DND-41 (cell line): ENCODE measurements around the gene CAPN2.

ENCODE experiments used
- ATAC-seq: fragments of 200-7000 bp; cut with Tn5 transposase; 3 replicates; pipeline ENCODE4 v1.9.1; 2021; ENCODE audit warnings: low read depth; ENCODE audit not compliant: insufficient read depth
- DNase-seq: peaks from one replicate; pipeline ENCODE4 v3.0.0-alpha.2; 2020
- H2AFZ ChIP-seq: 2 replicates; pipeline ENCODE4 v1.6.0; 2012; ENCODE audit warnings: low read depth, low read length
- H3K27ac ChIP-seq: 2 replicates; pipeline ENCODE4 v1.5.1; 2012; ENCODE audit warnings: low read length, inconsistent platforms
- H3K27me3 ChIP-seq: fragments of 200-600 bp; sonication (generic); 2 replicates; pipeline ENCODE4 v1.6.0; 2012; ENCODE audit warnings: low read length, mild to moderate bottlenecking, inconsistent platforms; ENCODE audit not compliant: insufficient read depth, poor library complexity
- H3K36me3 ChIP-seq: 2 replicates; pipeline ENCODE4 v1.5.1; 2012; ENCODE audit warnings: low read length, inconsistent platforms; ENCODE audit not compliant: insufficient read depth
- H3K4me1 ChIP-seq: 2 replicates; pipeline ENCODE4 v1.5.1; 2012; ENCODE audit warnings: mild to moderate bottlenecking, low read length; ENCODE audit not compliant: insufficient read depth
- H3K4me2 ChIP-seq: 2 replicates; pipeline ENCODE4 v1.6.0; 2012; ENCODE audit warnings: mild to moderate bottlenecking, moderate library complexity, low read length, inconsistent platforms; ENCODE audit not compliant: insufficient read depth
- H3K4me3 ChIP-seq, 2 experiments: fragments of 200-600 bp in 1 of 2; shearing (Covaris generic) in 1 of 2; 2 replicates each; pipeline ENCODE4 v1.5.1; 2012 to 2016; ENCODE audit warnings: inconsistent platforms in 2 of 2, low read length in 2 of 2, mild to moderate bottlenecking in 2 of 2, low read depth in 1 of 2, moderate library complexity in 1 of 2
- H3K79me2 ChIP-seq: 2 replicates; pipeline ENCODE4 v1.6.0; 2012; ENCODE audit warnings: low read length, inconsistent platforms; ENCODE audit not compliant: insufficient read depth
- H3K9ac ChIP-seq: 2 replicates; pipeline ENCODE4 v1.6.0; 2012; ENCODE audit warnings: low read depth, mild to moderate bottlenecking, inconsistent platforms, low read length, moderate library complexity
- H3K9me3 ChIP-seq: 2 replicates; pipeline ENCODE4 v1.5.1; 2012; ENCODE audit warnings: low read length, moderate library complexity, mild to moderate bottlenecking, inconsistent platforms; ENCODE audit not compliant: insufficient read depth, severe bottlenecking
- H4K20me1 ChIP-seq: 2 replicates; pipeline ENCODE4 v1.6.0; 2012; ENCODE audit warnings: low read length; ENCODE audit not compliant: insufficient read depth
- CTCF ChIP-seq: IDR thresholded peaks from 2 replicates; pipeline ENCODE4 v1.5.1; 2012; ENCODE audit warnings: borderline replicate concordance, low read length, moderate library complexity, mild to moderate bottlenecking; ENCODE audit not compliant: poor library complexity, severe bottlenecking; ENCODE audit errors: extremely low read depth
- EZH2 ChIP-seq: IDR thresholded peaks from 3 replicates; pipeline ENCODE4 v1.6.1; 2012; ENCODE audit warnings: borderline replicate concordance, low read depth, mild to moderate bottlenecking, moderate library complexity, low read length, inconsistent platforms; ENCODE audit not compliant: severe bottlenecking

CAPN2 gene

GRCh38 chr1:223776826-223777454 lies 64.6 kb downstream of the CAPN2 start:
- H3K4me2 ChIP-seq: no peak overlapping the region
- no peak overlapping the region for H3K4me3 ChIP-seq
- H3K79me2 ChIP-seq: no peaks in the 10 kb centered on the region
- TF ChIP-seq EZH2: no peak
- TF ChIP-seq CTCF: no peak
- H4K20me1 ChIP-seq: no peaks in the 10 kb centered on the region; the same call in 1 of the 2 replicates
- H3K9me3 ChIP-seq: no peaks in the 10 kb centered on the region
- H3K27ac ChIP-seq: no peak overlapping the region
- no peaks in the 10 kb centered on the region for H3K4me1 ChIP-seq
- H3K9ac ChIP-seq: no peak overlapping the region
- H3K36me3 ChIP-seq: peaks cover 62% of the 10 kb centered on the region
- no peak for DNase-seq
- no peak overlapping the region for H2AFZ ChIP-seq
- no peaks in the 10 kb centered on the region for H3K27me3 ChIP-seq
- no peak for ATAC-seq

- Histone ChIP-seq H3K27ac (no peak overlapping the region), H3K4me2 (no peak overlapping the region), H4K20me1 (no peaks in the 10 kb centered on the region), H3K4me3 (no peak overlapping the region), H3K79me2 (no peaks in the 10 kb centered on the region), H3K27me3 (no peaks in the 10 kb centered on the region), H3K9ac (no peak overlapping the region), H3K36me3 (peaks cover 69% of the 10 kb centered on the region), H3K4me1 (no peaks in the 10 kb centered on the region), H3K9me3 (no peaks in the 10 kb centered on the region), H2AFZ (no peak overlapping the region)
- DNase-seq (no peak), ATAC-seq (no peak)
- TF ChIP-seq CTCF: no peak
- TF ChIP-seq EZH2: no peak
Observed at GRCh38 chr1:223780318-223780717, 68.0 kb downstream of the CAPN2 start.

GRCh38 chr1:223780949-223781348 lies 68.6 kb downstream of the CAPN2 start:
- H3K9ac ChIP-seq: no peak overlapping the region
- no peak overlapping the region for H3K4me2 ChIP-seq
- H2AFZ ChIP-seq: no peak overlapping the region
- no peaks in the 10 kb centered on the region for H4K20me1 ChIP-seq
- H3K4me3 ChIP-seq: no peak overlapping the region
- TF ChIP-seq EZH2 (no peak), CTCF (no peak)
- ATAC-seq (no peak), DNase-seq (no peak)
- H3K36me3 ChIP-seq: peaks cover 65% of the 10 kb centered on the region
- no peaks in the 10 kb centered on the region for H3K27me3 ChIP-seq
- H3K9me3 ChIP-seq: no peaks in the 10 kb centered on the region
- H3K4me1 ChIP-seq: no peaks in the 10 kb centered on the region
- H3K27ac ChIP-seq: no peak overlapping the region
- no peaks in the 10 kb centered on the region for H3K79me2 ChIP-seq
